WI38 (cell line): ENCODE data around the gene CDH15.
"Not testable (repeated sequence)": the region's sequence is repeated elsewhere in the genome, so short reads cannot be mapped to it uniquely, and the experiment has no call there.

Source experiments
- H3K4me3 ChIP-seq: 2 replicates; pipeline ENCODE4 v1.5.1; 2011; ENCODE audit warnings: low read depth, mild to moderate bottlenecking, control low read depth, low read length
- CTCF ChIP-seq: IDR thresholded peaks from 2 replicates; pipeline ENCODE4 v1.5.1; 2012; ENCODE audit warnings: low read depth, mild to moderate bottlenecking, control low read depth, low read length

CDH15 gene

DNA sequence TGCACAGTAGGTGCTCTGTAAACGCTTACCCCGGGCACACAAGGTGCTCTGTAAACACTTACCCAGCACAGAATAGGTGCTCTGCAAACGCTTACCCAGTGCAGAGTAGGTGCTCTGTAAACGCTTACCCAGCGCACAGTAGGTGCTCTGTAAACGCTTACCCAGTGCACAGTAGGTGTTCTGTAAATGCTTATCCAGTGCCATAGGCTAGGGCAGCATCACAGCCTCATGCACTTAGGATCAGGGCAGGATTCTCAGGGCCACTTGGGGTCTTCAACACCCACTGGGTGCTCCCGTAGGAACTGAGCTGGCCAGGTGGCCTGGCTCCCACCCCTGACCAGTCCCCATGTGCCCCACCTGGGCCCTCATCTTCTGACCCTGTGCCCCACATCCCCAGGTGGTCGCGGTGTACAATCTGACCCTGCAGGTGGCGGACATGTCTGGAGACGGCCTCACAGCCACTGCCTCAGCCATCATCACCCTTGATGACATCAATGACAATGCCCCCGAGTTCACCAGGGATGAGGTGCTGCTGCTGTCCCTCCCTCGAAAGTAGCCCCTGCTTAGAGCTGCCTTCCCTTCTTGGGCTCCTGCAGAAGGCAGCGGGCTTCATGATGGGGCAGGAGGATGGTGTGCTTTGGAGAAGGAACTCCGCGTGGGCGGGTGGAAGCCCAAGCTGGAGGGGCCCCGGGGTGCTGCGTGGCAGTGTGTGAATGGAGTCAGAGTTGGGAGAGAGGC, 15.7 kb downstream of the CDH15 start:
- no peak for TF ChIP-seq CTCF
- no peak overlapping the region for H3K4me3 ChIP-seq

DNA sequence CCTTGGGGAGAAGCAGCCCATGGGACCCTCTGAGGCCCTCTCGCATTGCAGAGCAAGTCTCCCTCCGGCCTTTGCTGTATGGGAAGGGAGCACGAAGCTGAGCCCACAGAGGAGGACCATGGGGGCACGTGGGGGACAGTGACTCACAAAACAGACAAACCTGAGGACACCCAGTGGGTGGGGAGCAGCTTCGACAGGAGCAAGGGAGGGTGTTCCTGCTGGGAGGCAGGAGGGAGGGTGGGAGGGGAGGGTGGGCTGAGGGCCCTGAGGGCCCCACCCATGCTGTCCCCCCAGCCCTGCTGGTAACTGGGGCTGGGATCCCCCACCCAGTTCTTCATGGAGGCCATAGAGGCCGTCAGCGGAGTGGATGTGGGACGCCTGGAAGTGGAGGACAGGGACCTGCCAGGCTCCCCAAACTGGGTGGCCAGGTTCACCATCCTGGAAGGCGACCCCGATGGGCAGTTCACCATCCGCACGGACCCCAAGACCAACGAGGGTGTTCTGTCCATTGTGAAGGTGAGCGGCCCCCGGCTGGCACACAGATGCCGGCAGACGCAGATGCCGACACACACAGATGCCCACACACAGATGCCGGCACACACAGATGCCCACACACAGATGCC, 16.3 kb downstream of the CDH15 start:
- H3K4me3 ChIP-seq, result no peak overlapping the region
- TF ChIP-seq CTCF, result no peak

GRCh38 chr16:89188471-89189357, 17.2 kb downstream of the CDH15 start:
- not testable (repeated sequence) for H3K4me3 ChIP-seq

- no peak for TF ChIP-seq CTCF
These were observed 17.9 kb downstream of the CDH15 start for GRCh38 chr16:89189358-89190025.

GRCh38 chr16:89190150-89190958, 18.8 kb downstream of the CDH15 start:
- no peak for TF ChIP-seq CTCF
- no peak overlapping the region for H3K4me3 ChIP-seq

More at GRCh38 chr16:89189358-89190025, 17.9 kb downstream of the CDH15 start:
- H3K4me3 ChIP-seq, result no peak overlapping the region

DNA sequence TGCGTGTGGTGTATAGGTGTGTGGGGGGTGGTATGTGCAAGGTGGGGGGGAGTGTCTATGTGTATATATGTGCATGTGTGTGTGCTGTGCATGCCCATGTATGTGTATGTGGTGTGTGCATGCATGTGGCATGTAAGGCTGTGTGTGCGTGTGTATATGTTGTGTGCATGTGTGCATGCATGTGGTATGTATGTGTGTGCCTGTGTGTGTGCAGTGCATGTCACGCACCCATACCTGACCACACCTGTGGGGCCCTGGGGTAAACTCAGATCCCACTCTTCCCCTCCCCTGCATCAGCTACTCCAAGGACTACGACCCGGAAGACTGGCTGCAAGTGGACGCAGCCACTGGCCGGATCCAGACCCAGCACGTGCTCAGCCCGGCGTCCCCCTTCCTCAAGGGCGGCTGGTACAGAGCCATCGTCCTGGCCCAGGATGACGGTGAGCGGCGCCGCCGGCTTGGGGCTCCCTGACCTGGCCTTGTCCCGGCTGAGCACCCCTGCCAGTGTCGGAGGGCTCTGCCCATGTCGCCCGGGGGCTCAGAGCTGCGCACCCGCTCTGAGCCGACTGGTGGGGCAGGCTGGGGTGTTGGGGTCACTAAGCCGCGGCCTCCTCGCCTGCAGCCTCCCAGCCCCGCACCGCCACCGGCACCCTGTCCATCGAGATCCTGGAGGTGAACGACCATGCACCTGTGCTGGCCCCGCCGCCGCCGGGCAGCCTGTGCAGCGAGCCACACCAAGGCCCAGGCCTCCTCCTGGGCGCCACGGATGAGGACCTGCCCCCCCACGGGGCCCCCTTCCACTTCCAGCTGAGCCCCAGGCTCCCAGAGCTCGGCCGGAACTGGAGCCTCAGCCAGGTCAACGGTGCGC, 19.7 kb downstream of the CDH15 start:
- H3K4me3 ChIP-seq, result no peak overlapping the region
- no peak for TF ChIP-seq CTCF
